ENCODE measurements around the gene PPIE.

PPIE gene

GRCh38 chr1:39805385-39805784 lies 66.7 kb downstream of the PPIE start:
- DNase-seq (ENCODE audit: low read depth): no peak

- no peak for DNase-seq (ENCODE audit: low read depth)
Observed at GRCh38 chr1:39808784-39809517, 70.3 kb downstream of the PPIE start.

GRCh38 chr1:39812913-39813312 lies 74.2 kb downstream of the PPIE start:
- no peak for DNase-seq (ENCODE audit: low read depth)

All from HS-27A (cell line).